Hematopoietic multipotent progenitor cell treated with erythropoietin and hydrocortisone succinate and interleukin-3 and kit ligand, for 6 days (in vitro differentiated cells): ENCODE results near the gene ZNF184.
"Not testable (repeated sequence)": the region's sequence is repeated elsewhere in the genome, so short reads cannot be mapped to it uniquely, and the experiment has no call there.

ENCODE experiments used
- DNase-seq: peaks from one replicate; pipeline ENCODE4 v3.0.0-alpha.2; 2015

ZNF184 gene

DNA sequence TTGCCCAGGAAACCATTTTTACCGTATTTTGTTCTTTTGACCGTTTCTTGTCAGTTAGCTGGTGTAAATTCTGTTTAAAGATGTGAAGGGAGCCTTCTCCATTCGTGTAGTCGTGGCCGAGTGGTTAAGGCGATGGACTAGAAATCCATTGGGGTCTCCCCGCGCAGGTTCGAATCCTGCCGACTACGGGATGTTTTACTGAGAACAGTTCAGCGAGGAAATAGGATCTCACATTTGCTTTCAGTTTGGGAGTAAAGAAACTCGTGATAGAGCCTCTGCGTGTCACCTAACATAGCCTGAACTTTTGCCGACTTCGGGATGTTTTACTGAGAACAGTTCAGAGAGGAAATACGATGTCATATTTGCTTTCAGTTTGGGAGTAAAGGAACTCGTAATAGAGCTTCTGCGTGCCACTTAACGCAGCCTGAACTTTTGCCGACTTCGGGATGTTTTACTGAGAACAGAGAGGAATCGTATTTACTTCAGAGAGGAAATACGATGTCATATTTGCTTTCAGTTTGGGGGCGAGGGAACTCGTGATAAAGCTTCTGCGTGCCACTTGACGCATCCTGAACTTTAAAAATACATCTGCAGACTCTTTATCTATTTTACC is 5.9 kb upstream of the ZNF184 start:
- peak; percentile 93 for DNase-seq

DNA sequence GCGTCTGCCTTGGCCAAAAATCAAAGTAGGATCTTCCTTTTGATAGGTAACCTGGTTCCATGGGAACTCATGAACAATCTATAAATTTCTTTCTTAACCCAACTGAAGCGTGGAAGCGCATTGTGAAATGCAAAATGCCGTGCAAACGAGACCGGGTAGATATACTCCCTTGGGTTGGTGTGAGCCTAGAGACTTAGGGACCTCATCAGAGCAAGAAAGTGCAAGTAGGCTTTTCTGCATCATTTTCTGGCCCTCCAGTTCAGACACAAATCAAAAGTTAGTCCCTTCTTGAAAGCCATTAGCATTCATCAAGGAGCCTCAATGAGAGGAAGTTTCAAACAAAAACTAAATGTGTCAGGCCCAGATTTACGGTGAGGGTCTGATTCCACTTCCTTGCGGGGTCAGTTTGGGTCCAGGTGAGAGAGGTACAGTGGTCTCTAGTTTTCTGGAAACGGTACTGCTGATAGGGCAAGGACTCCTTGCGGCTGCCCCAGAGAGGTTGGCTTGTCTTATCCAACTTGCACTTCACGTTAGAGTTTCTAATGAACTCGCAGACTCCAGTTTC is 5.3 kb upstream of the ZNF184 start:
- peak; percentile 32 for DNase-seq

DNA sequence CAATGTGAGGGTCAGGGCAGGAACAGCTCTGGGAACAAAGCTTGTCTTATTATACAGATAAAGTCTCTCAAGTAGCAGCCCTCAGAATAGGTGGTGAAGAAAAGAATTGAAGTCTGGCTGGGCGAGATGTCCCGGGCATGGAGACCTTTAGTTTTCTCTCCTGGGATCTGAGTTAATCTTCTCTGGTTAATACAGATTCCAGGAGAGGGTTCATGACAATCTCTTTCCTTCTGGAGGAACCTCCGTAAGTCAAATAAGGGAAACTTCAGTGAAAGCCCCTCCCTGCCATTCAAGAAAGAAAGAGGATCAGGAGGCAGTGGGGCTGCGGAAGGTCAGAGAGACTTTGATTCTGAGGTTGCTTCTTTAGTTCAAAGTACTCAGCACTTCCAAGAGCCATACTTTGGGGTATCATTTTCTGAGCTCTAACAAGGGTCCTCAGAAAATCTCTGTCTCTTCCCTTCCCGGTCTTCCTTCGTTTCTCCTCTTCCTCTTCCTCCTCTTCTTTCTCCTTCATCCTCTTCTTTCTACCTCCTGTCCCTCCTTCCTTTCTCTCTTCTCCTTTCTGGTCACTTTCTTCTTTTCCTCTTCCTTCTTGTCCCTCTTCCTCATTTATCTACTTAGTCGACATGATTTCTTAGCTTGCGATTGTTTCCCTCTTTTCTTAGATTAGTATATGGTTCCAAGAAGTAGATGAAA is 4.6 kb upstream of the ZNF184 start:
- no peak for DNase-seq

DNA sequence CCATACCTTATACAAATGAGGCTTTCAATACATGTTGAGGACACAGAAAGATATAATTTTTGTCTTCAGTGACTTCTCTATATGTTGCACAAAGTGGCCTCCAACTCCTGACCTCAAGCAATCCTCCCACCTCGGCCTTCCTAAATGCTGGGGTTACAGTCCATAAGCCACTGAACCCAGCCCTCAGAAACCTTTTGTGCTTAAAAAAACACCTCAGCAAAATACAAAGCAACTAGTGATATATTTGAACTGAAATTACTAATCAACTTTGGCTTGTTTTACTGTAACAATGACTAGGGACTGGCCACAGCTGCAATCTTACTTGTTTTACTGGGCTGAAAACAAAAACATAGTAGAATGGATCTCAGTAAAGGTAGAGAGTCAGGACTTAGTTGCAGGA is 3.2 kb upstream of the ZNF184 start:
- no peak for DNase-seq

DNA sequence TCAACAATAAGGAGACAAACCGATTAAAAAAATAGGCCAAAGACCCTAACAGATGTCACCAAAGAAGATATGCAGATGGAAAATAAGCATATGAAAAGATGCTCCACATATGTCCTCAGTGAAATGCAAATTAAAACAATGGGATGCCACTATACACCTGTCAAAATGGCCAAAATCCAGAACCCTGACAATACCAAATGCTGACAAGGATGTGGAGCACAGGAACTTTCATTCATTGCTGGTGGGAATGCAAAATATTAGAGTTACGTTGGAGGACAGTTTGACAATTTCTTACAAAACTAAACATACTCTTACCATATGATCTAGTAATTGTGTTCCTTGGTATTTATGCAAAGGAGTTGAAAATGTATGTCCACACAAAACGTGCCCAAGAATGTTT is 1.8 kb upstream of the ZNF184 start:
- no peak for DNase-seq

DNA sequence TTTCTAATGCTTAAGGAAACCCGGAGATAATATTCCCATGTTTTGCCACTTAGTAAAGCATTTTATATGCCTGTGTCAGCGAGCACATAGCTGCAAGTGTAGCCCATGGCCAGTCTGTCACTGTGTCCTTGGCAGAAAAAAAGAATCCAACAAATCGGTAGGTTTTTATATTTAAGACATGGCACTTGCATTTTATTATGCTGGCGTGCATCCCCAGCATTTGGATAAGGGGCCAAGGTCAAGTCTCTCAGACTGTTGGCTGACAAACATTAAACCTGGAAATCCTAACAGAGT is 1.2 kb upstream of the ZNF184 start:
- no peak for DNase-seq

DNA sequence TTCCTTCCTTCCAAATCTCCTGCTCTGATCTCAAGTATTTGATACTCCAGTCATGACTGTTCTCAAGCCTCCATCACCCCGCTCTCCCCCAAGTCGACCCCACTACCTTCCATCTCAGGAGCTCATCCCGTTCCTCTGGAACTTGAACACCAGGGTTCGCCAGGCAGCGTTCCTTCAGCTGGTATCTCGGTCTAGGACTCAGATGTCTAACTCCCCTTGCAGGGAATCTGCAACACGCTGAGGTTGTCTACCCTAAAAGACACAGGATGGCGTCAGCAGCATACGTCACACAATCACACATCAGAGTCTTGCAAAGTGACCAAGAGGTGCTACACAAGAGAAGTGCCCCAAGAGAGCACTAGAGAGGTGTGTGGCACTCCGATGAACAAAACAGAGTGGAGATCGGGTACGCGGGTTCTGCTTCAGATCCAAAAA is 706 bp downstream of the ZNF184 start:
- DNase-seq = peak; percentile 84

DNA sequence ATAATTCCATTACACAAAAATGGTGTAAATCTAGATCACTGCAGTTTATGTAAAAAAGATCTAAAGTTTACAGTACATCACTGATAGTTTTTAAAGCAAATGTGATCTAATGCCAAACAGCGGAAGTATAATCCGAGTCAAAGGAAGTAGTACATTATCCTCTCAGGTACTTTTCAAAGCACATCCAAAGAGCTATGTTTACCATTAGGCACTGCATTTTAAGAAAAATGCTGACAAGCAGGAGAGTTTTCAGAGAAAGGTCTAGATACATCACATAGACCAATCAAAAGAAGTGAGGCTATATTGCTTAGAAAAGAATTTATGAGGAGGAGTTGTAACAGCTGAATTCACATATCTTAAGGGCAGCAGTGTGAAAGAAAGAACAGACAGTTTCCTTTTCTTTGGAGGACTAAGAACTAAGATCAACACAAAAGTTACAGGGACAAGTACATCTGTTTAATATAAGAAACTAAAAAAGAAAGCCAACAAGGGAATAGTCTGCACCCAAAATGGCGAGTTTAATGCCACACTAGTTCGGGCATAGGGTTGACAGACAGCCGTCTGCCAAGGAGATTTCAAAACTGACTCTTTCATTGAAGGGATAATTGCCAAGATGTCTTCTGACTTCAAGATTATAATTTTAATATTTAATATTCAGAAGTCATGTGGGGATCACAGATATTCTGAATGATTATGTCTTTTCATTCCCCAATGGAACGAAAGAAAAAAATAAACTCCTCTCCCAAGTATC is 1.4 kb downstream of the ZNF184 start:
- DNase-seq = peak; percentile 42

DNA sequence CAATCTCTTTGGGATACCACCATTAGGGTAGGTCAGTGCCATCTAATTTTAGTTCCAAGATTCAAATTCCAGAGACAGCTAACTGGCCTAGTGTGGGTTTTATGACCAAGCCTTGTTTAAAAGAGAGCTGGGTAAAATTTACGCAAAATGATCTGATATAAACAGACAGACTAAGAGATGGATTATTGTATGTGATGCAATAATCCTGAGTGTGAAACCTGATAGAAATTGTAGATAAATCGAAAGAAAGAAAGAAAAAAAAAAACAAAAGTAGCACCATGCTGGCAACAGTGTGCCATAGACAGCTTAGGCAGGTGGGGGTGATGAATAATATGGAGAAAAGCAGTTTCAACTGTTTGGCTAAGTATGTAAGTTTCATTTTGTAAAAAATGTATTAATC is 2.9 kb downstream of the ZNF184 start:
- DNase-seq = no peak

DNA sequence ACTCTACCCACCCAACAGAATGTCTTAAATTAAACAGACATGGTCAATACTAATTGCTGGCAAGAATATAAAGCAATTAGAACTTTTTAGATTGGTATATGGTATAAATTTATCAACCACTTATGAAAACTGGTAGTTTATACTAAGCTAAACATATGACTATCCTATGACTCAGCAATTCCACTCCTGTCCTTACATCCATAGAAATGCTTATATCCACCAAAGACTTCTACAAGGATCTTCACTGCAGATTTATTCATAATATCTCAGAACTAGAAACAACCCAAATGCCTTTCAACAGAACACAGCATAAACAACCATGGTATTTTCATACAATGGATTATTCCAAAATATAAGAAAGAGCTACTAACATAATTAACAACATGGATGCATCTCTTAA is 4.6 kb downstream of the ZNF184 start:
- peak; percentile 18 for DNase-seq

DNA sequence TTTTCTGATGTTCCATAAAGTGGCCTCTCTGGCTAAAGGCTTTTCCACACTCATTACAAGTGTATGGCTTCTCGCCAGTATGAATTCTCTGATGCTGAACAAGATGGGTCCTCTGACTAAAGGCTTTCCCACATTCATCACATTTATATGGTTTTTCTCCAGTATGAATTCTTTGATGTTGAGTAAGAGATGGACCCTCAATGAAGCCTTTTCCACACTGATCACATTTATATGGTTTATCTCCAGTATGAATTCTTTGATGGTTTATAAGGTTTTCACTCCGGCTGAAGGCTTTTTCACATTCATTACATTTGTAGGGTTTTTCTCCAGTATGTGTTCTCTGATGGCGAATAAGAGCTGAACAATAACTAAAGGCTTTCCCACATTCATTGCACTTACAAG is 20.4 kb downstream of the ZNF184 start:
- peak; percentile 56 for DNase-seq

DNA sequence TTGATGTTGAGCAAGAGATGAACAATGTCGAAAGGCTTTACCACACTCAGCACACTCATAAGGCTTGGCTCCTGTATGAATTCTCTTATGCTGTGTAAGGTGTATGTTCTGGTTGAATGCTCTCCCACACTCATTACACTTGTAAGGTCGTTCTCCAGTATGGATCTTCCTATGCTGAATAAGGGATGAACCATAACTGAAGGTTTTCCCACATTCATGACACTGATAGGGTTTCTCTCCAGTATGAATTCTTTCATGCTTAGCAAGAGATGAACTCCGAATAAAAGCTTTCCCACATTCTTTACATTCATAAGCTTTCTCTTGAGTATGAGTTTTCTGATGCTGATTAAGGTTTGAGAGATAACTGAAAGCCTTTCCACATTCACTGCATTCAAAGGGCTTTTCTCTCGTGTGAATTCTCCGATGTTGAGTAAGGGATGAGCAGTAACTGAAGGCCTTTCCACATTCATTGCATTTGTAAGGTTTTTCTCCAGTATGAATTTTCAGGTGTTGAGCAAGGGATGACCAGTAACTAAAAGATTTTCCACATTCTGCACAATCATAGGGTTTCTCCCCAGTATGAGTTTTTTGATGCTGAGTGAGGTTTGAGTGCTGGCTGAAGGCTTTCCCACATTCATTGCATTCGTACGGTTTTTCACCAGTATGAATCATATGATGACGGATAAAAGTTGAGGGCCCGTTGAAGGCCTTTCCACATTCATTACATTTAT is 21.1 kb downstream of the ZNF184 start:
- no peak for DNase-seq

DNA sequence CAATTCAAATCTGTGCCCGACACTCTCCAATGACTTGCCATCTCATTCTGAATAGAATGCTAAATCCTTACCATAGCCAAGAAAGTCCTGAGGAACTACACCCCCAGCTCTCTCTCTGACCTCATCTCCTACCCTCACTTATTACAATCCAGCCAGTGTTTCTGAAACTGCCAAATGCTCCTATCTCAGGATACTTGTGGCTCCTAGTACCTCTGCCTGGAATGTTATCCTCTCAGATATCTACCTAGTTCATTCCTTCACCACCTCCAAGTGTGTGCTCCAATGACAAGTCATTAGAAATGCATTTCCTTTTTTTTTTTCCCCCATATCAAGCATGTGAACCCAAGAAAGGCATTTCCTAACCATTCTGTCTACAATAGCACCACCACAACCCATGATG is 24.4 kb downstream of the ZNF184 start:
- DNase-seq = no peak

DNA sequence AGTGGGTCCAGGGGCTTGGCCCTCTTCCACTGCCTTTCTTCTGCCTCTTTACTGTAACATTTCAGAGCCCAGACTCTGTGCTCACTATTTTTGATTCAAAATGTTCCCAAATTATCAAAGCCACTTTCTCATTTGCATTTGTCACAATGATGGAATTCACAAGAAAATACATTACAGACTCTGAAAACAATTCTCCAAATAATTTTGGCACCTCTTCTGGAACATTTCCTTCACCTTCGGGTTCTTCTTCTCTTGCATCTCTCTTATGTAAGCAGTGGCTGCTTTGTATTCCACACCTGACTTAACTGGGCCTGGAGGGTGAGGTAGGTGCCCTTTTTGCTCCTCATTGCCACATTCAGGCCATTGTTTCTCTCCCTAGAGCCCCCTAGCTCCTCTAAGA is 30.0 kb downstream of the ZNF184 start:
- DNase-seq = no peak

DNA sequence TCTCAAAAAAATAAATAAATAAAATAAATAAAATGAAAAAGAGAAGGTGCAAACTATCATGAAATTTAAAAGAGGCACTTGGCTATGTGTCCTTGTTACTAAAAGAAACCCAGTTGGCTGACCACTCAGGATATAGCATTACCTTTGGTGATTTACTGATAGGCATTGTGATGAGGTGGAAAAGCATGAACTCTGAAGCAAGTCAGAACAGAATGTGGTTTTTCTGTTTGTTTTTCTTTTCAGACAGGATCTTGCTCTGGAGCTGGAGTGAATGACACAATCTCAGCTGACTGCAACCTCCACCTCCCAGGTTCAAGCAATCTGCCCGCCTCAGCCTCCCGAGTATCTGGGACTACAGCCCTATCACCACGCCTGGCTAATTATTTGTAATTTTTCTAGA is 31.9 kb downstream of the ZNF184 start:
- no peak for DNase-seq

DNA sequence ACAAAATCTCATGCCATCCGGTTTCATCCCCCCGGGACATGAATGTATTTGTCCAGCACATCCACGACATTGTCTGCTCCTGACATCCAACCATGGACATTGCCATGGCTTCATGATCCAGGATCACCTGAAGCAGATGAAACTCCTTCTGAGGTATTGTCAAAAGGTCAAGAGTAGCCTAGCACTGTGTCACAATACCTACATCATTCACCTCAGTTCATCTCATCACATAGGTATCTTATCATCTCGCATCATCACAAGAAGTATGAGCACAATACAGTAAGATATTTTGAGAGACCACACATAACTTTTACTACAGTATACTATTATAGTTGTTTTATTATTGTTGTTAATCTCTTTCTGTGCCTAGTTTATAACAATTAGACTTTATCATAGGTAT is 33.5 kb downstream of the ZNF184 start:
- no peak for DNase-seq

DNA sequence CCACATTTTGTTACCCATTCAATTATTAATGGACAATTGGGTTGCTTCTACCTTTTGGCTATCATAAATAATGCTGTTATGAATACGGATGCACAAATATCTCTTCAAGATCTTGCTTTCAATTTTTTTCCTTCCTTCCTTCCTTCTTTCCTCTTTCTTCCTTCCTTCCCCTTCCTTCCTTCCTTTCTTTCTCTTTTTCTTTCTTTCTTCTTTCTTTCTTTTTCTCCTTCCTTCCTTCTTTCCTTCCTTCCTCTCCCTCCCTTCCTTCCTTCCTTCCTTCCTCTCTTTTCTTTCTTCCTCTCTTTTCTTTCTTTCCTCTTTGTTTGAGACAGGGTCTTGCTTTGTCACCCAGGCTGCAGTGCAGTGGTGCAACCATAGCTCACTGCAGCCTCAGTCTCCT is 39.2 kb downstream of the ZNF184 start:
- no peak for DNase-seq

DNA sequence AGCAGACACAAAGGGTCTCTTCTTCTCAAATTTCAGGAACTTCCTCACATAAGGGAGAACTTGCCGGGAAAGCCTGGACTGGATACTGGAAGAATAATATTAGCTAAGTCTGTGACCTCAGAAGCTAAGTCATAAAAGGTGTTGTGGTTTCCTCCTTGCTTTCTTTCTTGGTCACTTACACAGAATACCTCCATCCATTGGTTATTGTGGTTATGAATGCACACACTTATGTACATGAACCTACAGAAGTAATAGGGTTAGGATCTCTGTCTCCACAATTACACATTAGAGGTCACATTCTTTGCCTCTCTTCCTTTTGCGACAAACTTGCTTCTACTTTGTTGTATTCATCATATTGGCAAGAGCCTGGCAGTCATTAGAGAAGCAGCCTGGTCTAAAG is 43.9 kb downstream of the ZNF184 start:
- no peak for DNase-seq

DNA sequence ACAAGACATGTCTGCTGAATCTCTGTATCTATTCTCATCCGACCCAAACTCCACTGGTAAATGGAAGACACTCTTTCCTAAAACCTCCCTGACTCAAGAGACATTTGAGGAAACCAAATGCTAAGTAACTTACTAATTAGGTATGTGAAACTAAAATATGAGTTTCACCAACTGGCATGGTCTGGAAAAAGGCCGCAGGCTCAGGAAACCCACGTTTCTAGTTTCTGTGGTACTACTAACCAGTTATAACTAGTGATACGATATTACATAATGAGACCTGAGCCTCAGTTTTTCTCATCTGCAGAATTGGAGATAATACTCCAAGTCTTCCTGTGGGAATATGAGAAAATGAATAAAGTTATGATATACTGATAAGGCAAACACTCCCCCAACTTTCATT is 44.4 kb downstream of the ZNF184 start:
- DNase-seq = no peak

DNA sequence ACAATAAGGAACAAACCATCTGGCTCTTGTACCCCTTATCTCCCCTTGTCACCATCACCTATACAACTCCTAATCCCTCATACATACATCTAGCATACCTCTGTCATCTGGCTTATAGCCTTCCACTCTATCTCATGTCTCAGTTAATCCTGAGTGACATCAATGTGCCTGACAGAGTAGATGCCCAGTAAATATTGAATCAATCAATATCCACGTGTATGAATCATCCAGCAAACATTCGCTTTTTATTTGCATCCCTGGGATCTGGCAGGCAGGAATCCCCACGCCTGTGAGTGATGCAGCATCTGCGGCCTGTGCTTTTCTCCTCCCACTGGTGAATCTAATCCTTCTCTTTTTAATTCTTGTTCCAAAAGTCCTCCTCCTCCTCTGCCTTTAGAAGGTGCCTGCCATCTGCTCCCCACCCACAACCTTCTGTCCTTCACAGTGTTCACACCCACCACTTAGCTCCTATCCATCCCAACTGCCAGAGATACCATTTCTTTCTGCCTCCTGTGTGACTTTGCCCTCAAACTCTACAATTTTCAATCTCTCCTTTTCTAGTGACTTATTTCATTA is 46.8 kb downstream of the ZNF184 start:
- DNase-seq = no peak

DNA sequence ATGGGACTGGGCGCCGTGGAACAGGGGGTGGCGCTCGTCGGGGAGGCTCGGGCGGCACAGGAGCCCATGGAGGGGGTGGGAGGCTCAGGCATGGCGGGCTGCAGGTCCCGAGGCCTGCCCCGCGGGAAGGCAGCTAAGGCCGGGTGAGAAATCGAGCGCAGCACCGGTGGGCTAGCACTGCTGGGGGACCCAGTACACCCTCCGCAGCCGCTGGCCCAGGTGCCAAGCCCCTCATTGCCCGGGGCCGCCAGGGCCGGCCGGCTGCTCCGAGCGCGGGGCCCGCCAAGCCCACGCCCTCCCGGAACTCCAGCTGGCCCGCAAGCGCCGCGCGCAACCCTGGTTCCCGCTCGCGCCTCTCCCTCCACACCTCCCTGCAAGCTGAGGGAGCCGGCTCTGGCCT is 48.1 kb downstream of the ZNF184 start:
- DNase-seq = not testable (repeated sequence)

DNA sequence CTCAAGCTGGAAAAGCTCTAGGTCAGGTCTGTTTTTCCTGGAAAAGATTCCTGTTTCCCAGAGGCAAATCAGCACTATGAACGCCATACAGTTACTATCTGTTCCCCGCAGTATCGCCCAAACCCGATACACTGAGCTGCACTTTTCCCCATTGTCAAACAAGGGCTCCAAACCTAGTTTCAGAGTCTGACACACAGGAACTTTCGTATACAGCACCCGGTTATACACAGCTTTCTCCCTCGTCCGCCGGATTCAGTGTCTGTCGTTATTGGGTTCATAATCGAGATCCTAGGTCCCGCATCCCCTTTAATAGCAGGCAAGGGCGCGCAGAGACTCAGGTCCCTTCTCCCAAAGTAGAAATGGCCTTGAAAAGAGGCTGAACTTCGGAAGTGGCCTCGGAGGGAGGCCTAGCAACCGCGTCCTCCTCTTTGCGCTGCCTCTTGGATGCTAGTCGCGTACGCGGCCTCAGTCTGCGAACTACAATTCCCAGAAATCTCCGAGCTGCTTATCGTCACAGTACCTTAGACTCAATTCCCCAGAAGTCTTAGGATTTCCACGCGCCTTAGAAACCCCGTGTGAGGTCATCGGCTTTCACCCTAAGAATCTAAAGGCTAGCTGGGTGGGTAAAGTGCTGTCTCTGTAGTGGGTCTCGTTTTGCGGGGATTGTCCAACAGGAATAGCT is 50.1 kb downstream of the ZNF184 start:
- DNase-seq = no peak

DNA sequence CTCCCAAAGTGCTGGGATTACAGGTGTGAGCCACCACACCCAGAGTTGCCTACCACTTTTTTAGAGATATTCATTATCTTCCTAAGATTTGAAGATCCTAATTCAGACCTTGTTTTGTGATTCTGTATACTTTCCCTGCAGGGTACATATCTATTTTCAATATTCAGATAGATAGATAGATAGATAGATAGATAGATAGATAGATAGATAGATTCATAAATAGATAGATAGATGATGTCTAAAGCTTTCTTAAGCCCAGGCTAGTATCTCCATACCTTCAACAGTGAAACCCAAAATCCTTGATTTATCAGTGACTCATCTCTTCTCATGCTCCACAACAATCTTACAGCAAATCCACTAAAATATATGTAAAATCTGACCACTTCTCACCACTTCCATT is 53.5 kb downstream of the ZNF184 start:
- no peak for DNase-seq
